Esophagus (tissue), 2 donors: Measurements from ENCODE around the gene ANKS6. TPM values are rescaled to one million over a fixed set of nuclear protein-coding genes. Genes with fewer than 3 reads are reported as not detected.

Source experiments
- H3K27ac ChIP-seq, 2 donors: one replicate each; pipeline ENCODE4 v1.5.1; 2013; ENCODE audit warnings: low read depth in 2 of 2, mild to moderate bottlenecking in 2 of 2, inconsistent platforms in 1 of 2, low read length in 1 of 2, moderate library complexity in 1 of 2
- H3K27me3 ChIP-seq, 2 donors: one replicate each; pipeline ENCODE4 v1.6.1; 2013; ENCODE audit warnings: low read length in 2 of 2, control low read depth in 1 of 2, mild to moderate bottlenecking in 1 of 2; ENCODE audit not compliant: insufficient read depth in 2 of 2, control insufficient read depth in 1 of 2
- H3K36me3 ChIP-seq, 2 donors: one replicate each; pipeline ENCODE4 v1.6.1; 2013; ENCODE audit warnings: low read length in 1 of 2; ENCODE audit not compliant: control insufficient read depth in 2 of 2, insufficient read depth in 2 of 2
- H3K4me1 ChIP-seq, 2 donors: one replicate each; pipeline ENCODE4 v1.6.1; 2013; ENCODE audit warnings: low read length in 1 of 2; ENCODE audit not compliant: control insufficient read depth in 2 of 2, insufficient read depth in 2 of 2
- H3K4me3 ChIP-seq, 2 donors: one replicate each; pipeline ENCODE4 v1.5.1; 2013; ENCODE audit warnings: low read length in 2 of 2, mild to moderate bottlenecking in 2 of 2, low read depth in 1 of 2, moderate library complexity in 1 of 2
- H3K9me3 ChIP-seq, 2 donors: one replicate each; pipeline ENCODE4 v1.6.1; 2013; ENCODE audit warnings: mild to moderate bottlenecking in 2 of 2, low read depth in 1 of 2, low read length in 1 of 2, moderate library complexity in 1 of 2; ENCODE audit not compliant: control insufficient read depth in 2 of 2, insufficient read depth in 1 of 2
- WGBS, 2 donors: extraction: QIAGEN DNeasy Blood & Tissue Kit; methylation state at CpG; one replicate each; pipeline ENCODE4 v1.1.7; 2013; 5-methylcytosine and 5-hydroxymethylcytosine counted together
- polyA plus RNA-seq, 2 donors: library from polyadenylated mRNA; stranded (reverse); fragments of 200-250 nt; gene quantifications; one replicate each; pipeline ENCODE4 v1.2.3, GENCODE V29; 2013
- donor health status: healthy with polysubstance abuse.
- donor health status: Bipolar disorder and iron deficiency.

ANKS6 gene
- polyA plus RNA-seq, 2 donors, result 9.6 to 12.9 TPM

DNA sequence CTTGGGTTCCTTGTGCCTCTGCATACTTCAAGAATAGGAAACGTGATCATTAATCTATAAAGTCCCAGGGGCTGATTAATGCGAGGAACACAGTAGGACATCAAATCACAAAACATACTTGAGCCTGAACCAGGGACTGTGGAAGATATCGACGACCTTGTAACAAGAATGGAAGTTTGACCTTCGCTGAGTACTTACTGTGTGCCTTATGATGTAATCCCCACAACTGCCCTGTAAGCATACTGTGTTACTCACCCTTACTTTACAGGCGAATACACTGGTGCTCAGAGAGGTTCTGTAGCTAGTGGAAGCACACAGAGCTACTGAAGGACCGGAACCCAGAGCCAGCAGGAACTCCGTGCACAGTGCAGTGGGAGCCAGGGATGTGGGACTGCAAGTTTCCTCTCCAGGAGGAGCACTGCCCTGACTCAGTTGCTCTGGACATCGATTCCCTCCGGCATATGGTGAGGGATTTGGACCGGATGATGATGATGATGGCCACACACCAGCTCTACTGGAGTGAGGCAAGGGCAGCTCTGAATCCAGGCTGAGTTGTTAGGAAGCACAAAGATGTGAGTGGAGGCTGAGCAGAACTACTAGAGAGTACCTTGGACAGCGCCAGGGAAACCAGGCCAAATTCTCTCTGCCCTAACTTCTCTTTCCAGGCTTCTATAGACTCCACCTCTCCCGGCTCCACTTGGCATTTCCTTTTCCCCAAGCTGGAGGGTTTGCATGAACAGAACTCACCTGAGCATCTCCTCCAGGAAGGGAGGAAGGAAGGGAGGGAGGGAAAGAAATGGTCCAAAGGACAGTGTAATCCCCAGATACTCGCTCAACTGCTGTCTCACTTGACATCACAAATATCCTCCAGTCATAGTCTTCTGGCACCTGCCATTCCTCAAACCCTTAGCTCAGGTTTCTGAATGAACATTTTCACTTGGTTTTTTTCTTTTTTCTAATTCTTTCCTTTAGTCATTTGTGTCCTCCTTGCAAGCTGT is 86.1 kb downstream of the ANKS6 start:
- Histone ChIP-seq H3K27ac (no peak overlapping the region), H3K36me3 (no peaks in the 10 kb centered on the region), H3K4me1 (peaks cover 5 to 6% of the 10 kb centered on the region in 2 donors), H3K4me3 (no peak overlapping the region), H3K27me3 (peaks cover 15 to 18% of the 10 kb centered on the region in 2 donors), H3K9me3 (peaks cover 0 to 2% of the 10 kb centered on the region in 2 donors)
- 58 to 62% methylated on average over 14 of the region's 14 CpGs for WGBS, 2 donors

DNA sequence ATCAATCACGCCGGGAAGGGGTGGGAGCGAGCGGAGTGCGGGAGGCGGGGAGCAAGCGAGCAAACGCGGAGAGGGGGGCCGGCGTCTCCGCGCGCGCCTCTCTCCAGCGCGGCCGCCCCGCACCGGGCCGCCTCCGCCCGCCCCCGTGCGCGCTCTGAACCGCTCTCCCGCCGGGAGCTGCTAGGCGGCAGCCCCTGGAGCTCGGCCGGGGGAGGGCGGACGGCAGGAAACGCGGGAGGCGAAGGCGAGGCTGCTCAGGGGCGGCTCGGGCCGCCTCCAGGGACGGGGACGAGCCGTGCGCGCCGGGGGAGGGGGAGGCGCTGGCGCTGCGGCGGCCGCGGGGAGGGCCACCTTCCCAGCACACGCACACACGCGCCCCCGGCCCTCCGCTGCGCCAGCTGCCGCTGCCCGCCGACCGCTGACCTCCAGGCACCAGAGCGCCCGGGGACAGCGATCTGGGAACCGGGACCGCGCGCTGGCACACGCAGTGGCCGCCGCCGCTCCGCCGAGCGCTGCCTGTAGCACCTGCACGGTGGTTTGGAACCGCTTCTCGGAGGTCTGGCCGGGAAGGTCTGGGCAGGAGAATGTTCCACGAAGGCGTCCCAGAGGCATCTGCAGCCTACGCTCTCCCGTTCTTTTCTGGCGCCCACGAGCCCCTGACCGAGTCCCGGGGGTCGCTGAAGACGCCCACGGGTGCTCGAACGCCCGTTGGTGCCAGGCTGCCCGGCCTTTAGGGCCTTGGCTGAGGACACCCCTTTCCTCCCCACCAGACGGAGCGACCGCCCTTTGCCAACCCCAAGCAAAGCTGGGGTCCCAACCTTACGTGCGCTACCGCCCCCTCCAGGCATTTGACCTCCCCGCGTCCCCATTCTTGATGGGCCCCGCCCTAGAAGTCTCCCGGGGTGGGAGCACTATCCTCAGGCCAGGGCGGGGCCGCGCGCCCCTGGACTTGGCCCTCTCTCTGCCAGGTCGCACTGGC is 87.1 kb downstream of the ANKS6 start, which contains the start of gene GABBR2:
Gene GABBR2, minus strand, starts transcription at position 3 of the 979 bp plus-strand sequence. CDS start 198 bp downstream, outside the sequence.
- peaks cover 15 to 16% of the 10 kb centered on the region in 2 donors for H3K27me3 ChIP-seq
- no peak within 1 kb of the TSS for H3K27ac ChIP-seq
- no peaks in the 10 kb centered on the region for H3K36me3 ChIP-seq
- H3K4me1 ChIP-seq, result peaks cover 5 to 6% of the 10 kb centered on the region in 2 donors
- 3 to 4% methylated on average over 70 to 111 of the region's 111 CpGs for whole genome bisulfite sequencing, 2 donors
- peaks cover 0 to 2% of the 10 kb centered on the region in 2 donors for H3K9me3 ChIP-seq
- H3K4me3 ChIP-seq, result peak within 1 kb of the TSS in 1 of 2 donors; percentile 49

DNA sequence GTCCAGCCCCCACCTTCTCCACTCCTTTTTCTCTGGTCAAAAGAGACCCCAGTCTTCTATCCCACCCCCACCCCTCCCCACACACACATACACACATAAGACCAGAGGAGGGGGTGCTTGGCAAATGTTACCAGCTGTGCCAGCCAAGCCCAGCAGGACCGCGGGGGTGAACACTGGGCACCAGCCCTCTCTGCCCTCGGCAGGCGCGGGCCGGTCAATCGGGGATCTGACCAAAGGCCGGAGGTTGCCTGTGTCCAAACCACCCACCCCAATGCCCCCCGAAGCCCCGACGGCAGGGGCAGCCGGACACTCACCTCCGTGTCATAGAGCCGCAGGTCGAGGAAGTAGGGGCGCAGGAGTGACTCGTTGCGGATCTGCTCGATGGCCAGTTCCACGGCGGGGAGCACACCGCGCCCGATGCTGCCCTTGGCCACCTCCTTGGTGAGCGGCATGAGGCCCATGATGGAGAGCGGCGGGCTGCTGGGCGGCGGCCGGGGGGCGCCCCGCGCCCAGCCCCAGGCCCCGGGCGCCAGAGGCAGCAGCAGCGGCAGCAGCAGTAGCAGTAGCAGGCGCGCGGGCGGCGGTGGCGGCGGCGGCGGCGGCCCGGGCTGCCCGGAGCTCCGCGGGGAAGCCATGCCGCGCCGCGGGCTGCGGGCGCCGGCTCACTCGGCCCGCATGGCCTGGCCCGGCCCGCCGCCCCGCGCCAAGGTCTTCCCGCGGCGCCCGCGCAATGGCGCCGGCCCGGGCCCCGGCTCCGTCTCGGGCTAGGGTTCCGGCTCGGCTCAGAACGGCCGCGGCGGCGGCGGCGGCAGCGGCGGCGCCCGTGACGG is 88.0 kb downstream of the ANKS6 start:
- Histone ChIP-seq H3K4me3 (peak overlapping the region in 1 of 2 donors; percentile 49), H3K27ac (no peak overlapping the region), H3K9me3 (peaks cover 0 to 2% of the 10 kb centered on the region in 2 donors), H3K4me1 (peaks cover 5 to 6% of the 10 kb centered on the region in 2 donors), H3K36me3 (no peaks in the 10 kb centered on the region), H3K27me3 (peaks cover 13 to 16% of the 10 kb centered on the region in 2 donors)
- WGBS, 2 donors, result 3% methylated on average over 55 to 89 of the region's 89 CpGs

DNA sequence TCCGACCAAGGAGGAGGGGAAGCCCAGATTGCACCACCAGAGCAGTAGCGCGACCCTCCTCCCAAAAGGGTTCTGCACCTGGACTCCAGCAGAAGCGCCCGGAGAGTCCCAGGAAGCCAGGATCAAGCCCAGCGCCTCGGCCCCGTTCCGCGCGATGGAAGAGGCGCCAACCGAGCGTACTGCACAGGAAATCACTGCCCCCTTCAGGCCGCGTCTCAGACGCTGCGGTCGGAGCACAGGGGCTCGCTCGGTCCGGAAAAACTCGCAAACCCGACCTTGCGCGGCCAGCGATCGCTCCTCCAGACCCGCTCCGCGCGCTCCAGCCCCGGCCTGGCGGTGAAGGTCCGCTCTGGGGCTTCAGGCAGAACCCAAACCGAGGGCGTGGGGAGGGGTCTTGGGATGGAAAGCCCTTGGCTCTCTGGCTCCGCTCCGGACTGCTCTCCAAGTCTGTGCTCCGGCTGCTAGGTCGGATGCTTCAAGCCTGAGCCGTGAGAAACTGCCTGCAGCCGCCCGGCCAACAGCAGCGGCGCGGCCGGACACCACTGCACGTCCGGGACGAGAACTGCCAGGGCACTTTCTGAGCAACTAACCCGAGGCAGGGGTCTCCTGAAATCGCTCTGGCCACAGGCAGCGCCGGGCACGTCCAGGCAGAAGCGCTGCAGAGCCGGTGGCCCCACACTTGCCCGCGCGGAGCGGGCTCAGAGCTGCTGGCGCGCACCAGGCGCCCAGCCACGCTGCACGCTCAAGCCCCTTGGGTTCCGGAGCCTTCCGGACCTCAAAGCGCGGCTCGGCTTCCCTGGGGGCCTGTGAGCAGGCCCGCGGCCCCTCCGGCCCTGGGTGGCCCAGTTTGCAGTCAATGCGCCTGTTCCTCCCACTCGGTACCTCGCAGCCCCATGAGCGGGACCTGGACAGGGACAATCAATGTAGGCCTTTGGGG is 88.9 kb downstream of the ANKS6 start:
- WGBS, 2 donors, result 3% methylated on average over 72 to 79 of the region's 79 CpGs
- no peak overlapping the region for H3K4me3 ChIP-seq
- peaks cover 5 to 6% of the 10 kb centered on the region in 2 donors for H3K4me1 ChIP-seq
- no peak overlapping the region for H3K27ac ChIP-seq
- H3K9me3 ChIP-seq, result no peaks in the 10 kb centered on the region
- H3K27me3 ChIP-seq, result peaks cover 13 to 16% of the 10 kb centered on the region in 2 donors
- H3K36me3 ChIP-seq, result no peaks in the 10 kb centered on the region

DNA sequence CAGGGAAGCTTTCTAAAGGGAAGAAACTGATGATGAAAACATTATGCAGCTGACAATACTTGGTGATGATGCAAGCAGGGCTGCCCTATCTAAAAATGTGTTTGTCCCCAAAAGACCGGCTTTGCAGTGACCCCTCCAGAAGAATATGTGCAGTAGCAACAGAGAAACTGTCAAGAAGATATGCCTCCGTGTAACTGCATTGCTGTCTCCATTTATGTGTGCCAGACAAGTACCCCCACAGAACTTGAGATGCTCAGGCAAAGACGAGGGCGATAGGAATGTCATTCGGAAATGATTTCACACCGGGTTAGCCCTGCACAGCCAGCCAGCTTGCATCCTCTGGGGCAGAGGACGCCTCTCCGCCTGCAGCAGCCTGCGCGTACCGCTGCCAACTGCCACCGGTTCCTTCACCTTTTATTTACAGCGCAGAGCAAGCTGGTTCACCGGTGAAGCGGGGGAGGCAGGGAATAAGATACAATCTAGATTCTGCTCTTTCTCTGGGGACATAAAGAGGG is 89.6 kb downstream of the ANKS6 start:
- H3K9me3 ChIP-seq, result no peaks in the 10 kb centered on the region
- no peaks in the 10 kb centered on the region for H3K36me3 ChIP-seq
- peaks cover 5 to 6% of the 10 kb centered on the region in 2 donors for H3K4me1 ChIP-seq
- H3K4me3 ChIP-seq, result no peak overlapping the region
- WGBS, 2 donors, result 8 to 10% methylated on average over 15 of the region's 15 CpGs
- H3K27ac ChIP-seq, result no peak overlapping the region
- peaks cover 13 to 16% of the 10 kb centered on the region in 2 donors for H3K27me3 ChIP-seq

DNA sequence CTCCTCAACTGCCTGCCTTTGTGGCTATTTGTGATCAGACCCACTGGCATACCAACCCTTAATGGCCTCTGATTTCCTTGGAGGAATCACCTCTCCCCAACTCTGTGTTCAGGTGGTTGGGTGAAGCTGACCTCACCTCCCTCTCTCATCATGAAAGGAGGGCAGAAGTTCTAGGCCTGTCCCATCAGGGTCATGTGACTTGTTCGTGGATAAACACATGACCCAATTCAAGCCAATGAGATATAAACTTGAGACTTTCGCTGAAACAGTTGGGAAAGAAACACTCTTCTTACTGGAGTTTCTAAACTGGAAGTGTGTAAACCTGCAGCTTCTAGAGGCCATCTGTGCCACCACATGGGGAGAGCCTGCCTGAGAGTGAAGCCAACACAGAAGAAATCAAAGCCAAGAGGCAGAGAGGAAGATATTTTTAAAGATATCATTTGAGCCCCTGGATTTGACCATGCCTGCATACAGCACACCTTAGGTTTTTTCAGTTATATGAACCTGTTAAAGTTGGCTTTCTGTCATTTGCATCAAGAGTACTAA is 93.4 kb downstream of the ANKS6 start:
- Histone ChIP-seq H3K9me3 (no peaks in the 10 kb centered on the region), H3K27me3 (peaks cover 0 to 9% of the 10 kb centered on the region in 2 donors)
- WGBS, 2 donors, result 68 to 73% methylated on average over 2 of the region's 2 CpGs

DNA sequence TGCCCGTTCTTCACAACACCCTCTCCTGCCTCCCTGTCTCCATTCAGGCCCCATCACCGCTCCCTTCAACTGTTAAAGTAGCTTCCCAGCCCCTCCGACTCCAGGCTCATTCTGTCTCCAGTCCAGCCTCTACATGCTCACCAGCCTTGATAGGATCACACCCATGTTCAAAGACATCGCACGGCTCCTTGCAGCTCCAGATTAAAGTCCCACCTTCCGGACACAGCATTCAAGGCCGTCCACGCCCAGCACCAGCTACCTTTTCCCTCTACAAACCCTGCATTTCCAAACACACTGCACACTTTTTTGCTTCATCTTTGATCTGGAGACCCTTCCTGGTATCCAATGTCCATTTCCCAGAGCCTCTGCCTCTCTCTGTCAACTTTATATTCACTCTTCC is 94.0 kb downstream of the ANKS6 start:
- no peaks in the 10 kb centered on the region for H3K9me3 ChIP-seq
- H3K4me3 ChIP-seq, result no peak overlapping the region
- H3K36me3 ChIP-seq, result no peaks in the 10 kb centered on the region
- 66 to 89% methylated on average over 8 of the region's 8 CpGs for WGBS, 2 donors
- H3K4me1 ChIP-seq, result peaks cover 0 to 3% of the 10 kb centered on the region in 2 donors
- no peak overlapping the region for H3K27ac ChIP-seq
- peaks cover 0 to 7% of the 10 kb centered on the region in 2 donors for H3K27me3 ChIP-seq

More for the DNA sequence above, 93.4 kb downstream of the ANKS6 start:
- Histone ChIP-seq H3K36me3 (no peaks in the 10 kb centered on the region), H3K4me1 (peaks cover 0 to 5% of the 10 kb centered on the region in 2 donors), H3K4me3 (no peak overlapping the region), H3K27ac (no peak overlapping the region)

DNA sequence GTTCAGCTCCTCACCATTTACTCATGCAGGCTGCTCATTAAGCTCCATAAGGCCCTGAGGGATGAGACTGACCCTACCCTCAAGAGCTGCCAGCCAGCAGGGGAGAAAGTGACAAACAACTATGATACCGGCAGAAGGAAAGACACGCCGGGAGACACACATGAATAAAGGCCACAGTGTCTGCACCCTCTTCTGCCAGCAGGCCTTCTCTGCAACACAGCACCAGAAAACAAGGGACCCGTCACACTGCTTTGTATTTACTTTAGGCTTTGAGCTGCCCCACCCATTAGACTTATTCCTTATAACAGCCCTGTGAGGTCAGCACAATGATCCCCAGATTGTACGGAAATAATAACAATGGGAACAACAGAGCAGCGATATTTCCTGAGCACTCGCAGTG is 94.8 kb downstream of the ANKS6 start:
- Histone ChIP-seq H3K27me3 (peaks cover 0 to under 1% of the 10 kb centered on the region in 2 donors), H3K36me3 (no peaks in the 10 kb centered on the region), H3K9me3 (no peaks in the 10 kb centered on the region), H3K27ac (no peak overlapping the region), H3K4me3 (no peak overlapping the region), H3K4me1 (no peaks in the 10 kb centered on the region)
- 61 to 68% methylated on average over 7 of the region's 7 CpGs for WGBS, 2 donors
